MM.1S (cell line): ENCODE results near the gene ANKHD1.
"Not testable (repeated sequence)": the region's sequence is repeated elsewhere in the genome, so short reads cannot be mapped to it uniquely, and the experiment has no call there.

Experiments
- EZH2 ChIP-seq: fragments of 300-600 bp; sonication (generic); optimal IDR thresholded peaks from 2 replicates; pipeline ENCODE3; 2017; ENCODE audit warnings: low read depth, mild to moderate bottlenecking, antibody characterized with exemption, low read length, mixed read lengths
- EZH2phosphoT487 ChIP-seq: fragments of 300-600 bp; sonication (generic); IDR thresholded peaks from 2 replicates; pipeline ENCODE4 v1.6.1; 2018; ENCODE audit warnings: antibody characterized with exemption, low read length
- TF ChIP-seq, protein P1 (sequence below): fragments of 300-600 bp; sonication (generic); IDR thresholded peaks from 2 replicates; pipeline ENCODE4 v1.5.1; 2016; ENCODE audit warnings: antibody characterized with exemption, low read length, mixed read lengths

GRCh38 chr5:140421375-140421774, 19.7 kb downstream of the ANKHD1 start:
- TF ChIP-seq, protein P1, sequence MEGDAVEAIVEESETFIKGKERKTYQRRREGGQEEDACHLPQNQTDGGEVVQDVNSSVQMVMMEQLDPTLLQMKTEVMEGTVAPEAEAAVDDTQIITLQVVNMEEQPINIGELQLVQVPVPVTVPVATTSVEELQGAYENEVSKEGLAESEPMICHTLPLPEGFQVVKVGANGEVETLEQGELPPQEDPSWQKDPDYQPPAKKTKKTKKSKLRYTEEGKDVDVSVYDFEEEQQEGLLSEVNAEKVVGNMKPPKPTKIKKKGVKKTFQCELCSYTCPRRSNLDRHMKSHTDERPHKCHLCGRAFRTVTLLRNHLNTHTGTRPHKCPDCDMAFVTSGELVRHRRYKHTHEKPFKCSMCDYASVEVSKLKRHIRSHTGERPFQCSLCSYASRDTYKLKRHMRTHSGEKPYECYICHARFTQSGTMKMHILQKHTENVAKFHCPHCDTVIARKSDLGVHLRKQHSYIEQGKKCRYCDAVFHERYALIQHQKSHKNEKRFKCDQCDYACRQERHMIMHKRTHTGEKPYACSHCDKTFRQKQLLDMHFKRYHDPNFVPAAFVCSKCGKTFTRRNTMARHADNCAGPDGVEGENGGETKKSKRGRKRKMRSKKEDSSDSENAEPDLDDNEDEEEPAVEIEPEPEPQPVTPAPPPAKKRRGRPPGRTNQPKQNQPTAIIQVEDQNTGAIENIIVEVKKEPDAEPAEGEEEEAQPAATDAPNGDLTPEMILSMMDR: not testable (repeated sequence)
- not testable (repeated sequence) for TF ChIP-seq EZH2phosphoT487, EZH2
